ENCODE data around the gene RAB7B. TPM values are rescaled to one million over a fixed set of nuclear protein-coding genes. Genes with fewer than 3 reads are reported as not detected.

Gene RAB7B
- total RNA-seq, 1 experiment from 2014 or later, result 0.22 TPM

DNA sequence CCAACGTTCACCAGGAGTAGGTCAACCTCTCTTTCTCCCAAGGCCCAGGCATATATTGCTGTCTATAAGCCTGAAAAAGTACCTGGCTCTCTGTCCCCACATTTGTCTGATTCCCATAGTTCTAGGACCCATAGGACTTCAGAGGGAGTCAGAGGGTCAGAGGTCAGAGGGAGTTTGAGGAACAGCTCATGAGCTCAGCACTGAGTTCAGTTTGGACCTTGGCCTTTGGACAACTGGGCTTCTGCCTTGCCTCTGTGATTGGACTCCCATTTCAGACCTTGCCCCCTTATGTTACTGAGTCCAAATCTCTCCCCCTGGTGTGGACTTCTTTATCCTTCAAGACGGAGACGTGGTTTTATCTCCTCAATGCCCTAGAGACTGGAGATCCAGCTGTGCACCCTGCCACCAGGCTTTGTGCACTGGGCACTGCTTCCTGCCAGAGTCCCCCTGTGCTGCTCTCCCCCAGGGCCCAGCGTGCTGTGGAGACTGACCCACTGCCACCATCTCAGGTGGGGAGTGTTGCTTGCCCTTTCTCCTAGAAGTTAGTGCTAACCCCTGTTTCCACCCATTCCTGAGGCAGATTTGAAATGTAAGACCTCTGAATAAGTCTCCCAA is 17.3 kb upstream of the RAB7B start:
- POLR2A ChIA-PET, result no interaction called here
- Histone ChIP-seq H3K4me2 (ENCODE audit: low read length) (no peak overlapping the region), H3K27me3 (ENCODE audit: insufficient read depth, low read length) (no peaks in the 10 kb centered on the region), H3K79me2 (ENCODE audit: insufficient read depth, low read length) (no peaks in the 10 kb centered on the region), H3K9ac (ENCODE audit: low read length) (no peak overlapping the region), H3K36me3 (ENCODE audit: control insufficient read depth in 1 of 2, insufficient read depth in 2 of 2, low read length in 2 of 2) (no peaks in the 10 kb centered on the region), H2AFZ (ENCODE audit: low read depth, low read length, poor library complexity, severe bottlenecking) (no peak overlapping the region), H3K4me3 (replicated peaks in 1 of 2; ENCODE audit: low read depth in 1 of 2, low read length in 2 of 2) (no peak overlapping the region), H4K20me1 (ENCODE audit: insufficient read depth) (no peaks in the 10 kb centered on the region), H3K9me2 (ENCODE audit: insufficient read depth) (no peaks in the 10 kb centered on the region), H3K9me3 (ENCODE audit: control insufficient read depth in 1 of 2, insufficient read depth in 1 of 2, low read depth in 1 of 2, low read length in 2 of 2) (no peaks in the 10 kb centered on the region), H3K4me1 (ENCODE audit: control insufficient read depth in 1 of 2, insufficient read depth in 2 of 2, low read length in 2 of 2) (peaks cover 5 to 18% of the 10 kb centered on the region in 2 experiments; a peak in 2 of 4 replicates), H3K27ac (ENCODE audit: low read depth, low read length) (no peak overlapping the region)
- no peak for TF ChIP-seq RAD21 (IDR thresholded peaks at IDR 0.05; ENCODE audit: low read depth)
- no peak for TF ChIP-seq FOSL1 (IDR thresholded peaks at IDR 0.05; ENCODE audit: low read depth)
- TF ChIP-seq, protein P1, sequence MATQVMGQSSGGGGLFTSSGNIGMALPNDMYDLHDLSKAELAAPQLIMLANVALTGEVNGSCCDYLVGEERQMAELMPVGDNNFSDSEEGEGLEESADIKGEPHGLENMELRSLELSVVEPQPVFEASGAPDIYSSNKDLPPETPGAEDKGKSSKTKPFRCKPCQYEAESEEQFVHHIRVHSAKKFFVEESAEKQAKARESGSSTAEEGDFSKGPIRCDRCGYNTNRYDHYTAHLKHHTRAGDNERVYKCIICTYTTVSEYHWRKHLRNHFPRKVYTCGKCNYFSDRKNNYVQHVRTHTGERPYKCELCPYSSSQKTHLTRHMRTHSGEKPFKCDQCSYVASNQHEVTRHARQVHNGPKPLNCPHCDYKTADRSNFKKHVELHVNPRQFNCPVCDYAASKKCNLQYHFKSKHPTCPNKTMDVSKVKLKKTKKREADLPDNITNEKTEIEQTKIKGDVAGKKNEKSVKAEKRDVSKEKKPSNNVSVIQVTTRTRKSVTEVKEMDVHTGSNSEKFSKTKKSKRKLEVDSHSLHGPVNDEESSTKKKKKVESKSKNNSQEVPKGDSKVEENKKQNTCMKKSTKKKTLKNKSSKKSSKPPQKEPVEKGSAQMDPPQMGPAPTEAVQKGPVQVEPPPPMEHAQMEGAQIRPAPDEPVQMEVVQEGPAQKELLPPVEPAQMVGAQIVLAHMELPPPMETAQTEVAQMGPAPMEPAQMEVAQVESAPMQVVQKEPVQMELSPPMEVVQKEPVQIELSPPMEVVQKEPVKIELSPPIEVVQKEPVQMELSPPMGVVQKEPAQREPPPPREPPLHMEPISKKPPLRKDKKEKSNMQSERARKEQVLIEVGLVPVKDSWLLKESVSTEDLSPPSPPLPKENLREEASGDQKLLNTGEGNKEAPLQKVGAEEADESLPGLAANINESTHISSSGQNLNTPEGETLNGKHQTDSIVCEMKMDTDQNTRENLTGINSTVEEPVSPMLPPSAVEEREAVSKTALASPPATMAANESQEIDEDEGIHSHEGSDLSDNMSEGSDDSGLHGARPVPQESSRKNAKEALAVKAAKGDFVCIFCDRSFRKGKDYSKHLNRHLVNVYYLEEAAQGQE (IDR thresholded peaks at IDR 0.05; ENCODE audit: low read depth), result no peak
- TF ChIP-seq SP1 (IDR thresholded peaks at IDR 0.05; ENCODE audit: low read depth), result no peak
- TF ChIP-seq, protein P2, sequence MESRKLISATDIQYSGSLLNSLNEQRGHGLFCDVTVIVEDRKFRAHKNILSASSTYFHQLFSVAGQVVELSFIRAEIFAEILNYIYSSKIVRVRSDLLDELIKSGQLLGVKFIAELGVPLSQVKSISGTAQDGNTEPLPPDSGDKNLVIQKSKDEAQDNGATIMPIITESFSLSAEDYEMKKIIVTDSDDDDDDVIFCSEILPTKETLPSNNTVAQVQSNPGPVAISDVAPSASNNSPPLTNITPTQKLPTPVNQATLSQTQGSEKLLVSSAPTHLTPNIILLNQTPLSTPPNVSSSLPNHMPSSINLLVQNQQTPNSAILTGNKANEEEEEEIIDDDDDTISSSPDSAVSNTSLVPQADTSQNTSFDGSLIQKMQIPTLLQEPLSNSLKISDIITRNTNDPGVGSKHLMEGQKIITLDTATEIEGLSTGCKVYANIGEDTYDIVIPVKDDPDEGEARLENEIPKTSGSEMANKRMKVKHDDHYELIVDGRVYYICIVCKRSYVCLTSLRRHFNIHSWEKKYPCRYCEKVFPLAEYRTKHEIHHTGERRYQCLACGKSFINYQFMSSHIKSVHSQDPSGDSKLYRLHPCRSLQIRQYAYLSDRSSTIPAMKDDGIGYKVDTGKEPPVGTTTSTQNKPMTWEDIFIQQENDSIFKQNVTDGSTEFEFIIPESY (IDR thresholded peaks at IDR 0.05; ENCODE audit: extremely low read depth, insufficient replicate concordance, low read length), result no peak
- TF ChIP-seq TCF7L2 (IDR thresholded peaks at IDR 0.05; ENCODE audit: borderline replicate concordance, extremely low read depth, insufficient read depth, insufficient read length), result no peak
- no peak for TF ChIP-seq JUND (IDR thresholded peaks at IDR 0.05)
- TF ChIP-seq, protein P3, sequence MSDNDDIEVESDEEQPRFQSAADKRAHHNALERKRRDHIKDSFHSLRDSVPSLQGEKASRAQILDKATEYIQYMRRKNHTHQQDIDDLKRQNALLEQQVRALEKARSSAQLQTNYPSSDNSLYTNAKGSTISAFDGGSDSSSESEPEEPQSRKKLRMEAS (IDR thresholded peaks at IDR 0.05), result no peak
- TF ChIP-seq EZH2phosphoT487 (IDR thresholded peaks at IDR 0.05; ENCODE audit: borderline replicate concordance), result no peak
- no peak for TF ChIP-seq POLR2A (IDR thresholded peaks at IDR 0.05; ENCODE audit: borderline replicate concordance, extremely low read depth, insufficient read depth, insufficient read length)
- CTCF ChIA-PET, result interaction anchor here (1.8 kb wide), 1 partner anchor 10 kb away, joined by 6 read pairs; no protein-coding TSS in a partner anchor
- DNase-seq (ENCODE audit: low read depth, low spot score) (no peak), ATAC-seq (no peak)
- RAD21 ChIA-PET (ENCODE audit: low non-redundant PET in 1 of 2, low total read pairs in 2 of 2, uncharacterized antibody in 2 of 2, unreplicated experiment in 2 of 2), result no interaction called here
- no TSS peak for BruUV-seq (replicated peaks)
- intact Hi-C loops (cut with micrococcal nuclease), result no loop called here
